K562 (cell line): ENCODE measurements around the gene CCDC47. TPM values are rescaled to one million over a fixed set of nuclear protein-coding genes. Genes with fewer than 3 reads are reported as not detected.

Experiments
- BRF1 ChIP-seq: IDR thresholded peaks from 3 replicates; pipeline ENCODE4 v1.6.1; 2011; ENCODE audit warnings: borderline replicate concordance, mild to moderate bottlenecking; ENCODE audit not compliant: insufficient read length; ENCODE audit errors: extremely low read depth
- CTCF ChIP-seq, 3 experiments: IDR thresholded peaks in 2 of 3; conservative IDR thresholded peaks in 1 of 3; 2 replicates each; pipeline ENCODE4 v1.5.1; 2011 to 2012; ENCODE audit warnings: low read length in 3 of 3, mild to moderate bottlenecking in 3 of 3, control low read depth in 2 of 3, improper control_type of control experiment in 1 of 3, inconsistent platforms in 1 of 3, low read depth in 1 of 3, mixed read lengths in 1 of 3, moderate library complexity in 1 of 3; ENCODE audit not compliant: insufficient read depth in 2 of 3
- ELF2 ChIP-seq: fragments of 250-450 bp; sonication (Bioruptor Pico); IDR thresholded peaks from 2 replicates; pipeline ENCODE4 v1.5.0; 2021; ENCODE audit warnings: mild to moderate bottlenecking
- FIP1L1 ChIP-seq: fragments of 200-400 bp; formaldehyde crosslinking; IDR thresholded peaks from 2 replicates; pipeline ENCODE4 v1.6.1; 2018; ENCODE audit warnings: mild to moderate bottlenecking, low read depth, low read length; ENCODE audit not compliant: poor library complexity, severe bottlenecking
- FOXO4 ChIP-seq: fragments of 450-650 bp; formaldehyde crosslinking; IDR thresholded peaks from 2 replicates; pipeline ENCODE4 v1.4.0; 2020; ENCODE audit warnings: mild to moderate bottlenecking, moderate library complexity
- GATAD2A ChIP-seq: fragments of 450-650 bp; IDR thresholded peaks from 2 replicates; pipeline ENCODE4 v1.6.1; 2017
- HEY1 ChIP-seq: fragments of 250-450 bp; sonication (Bioruptor Pico); IDR thresholded peaks from 2 replicates; pipeline ENCODE4 v1.5.0; 2020; ENCODE audit warnings: mild to moderate bottlenecking, moderate library complexity, borderline replicate concordance
- KLF6 ChIP-seq: fragments of 250-450 bp; sonication (Bioruptor Pico); IDR thresholded peaks from 2 replicates; pipeline ENCODE4 v1.4.0; 2020; ENCODE audit warnings: mild to moderate bottlenecking, moderate library complexity, borderline replicate concordance
- NRF1 ChIP-seq, 2 experiments: fragments of 450-650 bp; IDR thresholded peaks in 1 of 2; conservative IDR thresholded peaks in 1 of 2; 2 replicates each; pipeline ENCODE4 v1.6.1; 2014; ENCODE audit warnings: mild to moderate bottlenecking in 2 of 2
- PCBP1 ChIP-seq: fragments of 200-400 bp; formaldehyde crosslinking; IDR thresholded peaks from 2 replicates; pipeline ENCODE4 v1.6.1; 2018; ENCODE audit warnings: mild to moderate bottlenecking, low read depth, low read length; ENCODE audit not compliant: poor library complexity, severe bottlenecking
- PHF8 ChIP-seq: fragments of 200-600 bp; sonication (generic); IDR thresholded peaks from 2 replicates; pipeline ENCODE4 v1.6.1; 2012; ENCODE audit warnings: mixed run types, mild to moderate bottlenecking, inconsistent platforms, low read length, moderate library complexity, borderline replicate concordance
- SRSF3 ChIP-seq: fragments of 200-400 bp; formaldehyde crosslinking; IDR thresholded peaks from 2 replicates; pipeline ENCODE4 v1.6.1; 2016; ENCODE audit warnings: mild to moderate bottlenecking, low read length, moderate library complexity; ENCODE audit not compliant: insufficient read depth
- VEZF1 ChIP-seq: fragments of 200-800 bp; sonication (Bioruptor generic); IDR thresholded peaks from 2 replicates; pipeline ENCODE4 v1.6.1; 2017; ENCODE audit warnings: missing genetic modification characterization, missing compliant biosample characterization
- XRCC5 ChIP-seq: fragments of 200-400 bp; formaldehyde crosslinking; IDR thresholded peaks from 2 replicates; pipeline ENCODE4 v1.6.1; 2017; ENCODE audit warnings: low read depth, mild to moderate bottlenecking, low read length
- ZBTB43 ChIP-seq: sonication (generic); formaldehyde crosslinking; IDR thresholded peaks from 2 replicates; pipeline ENCODE4 v1.8.0; 2023; ENCODE audit warnings: mild to moderate bottlenecking, missing genetic modification reagents
- ZNF3 ChIP-seq: fragments of 250-450 bp; sonication (Bioruptor Pico); IDR thresholded peaks from 2 replicates; pipeline ENCODE4 v1.5.0; 2021; ENCODE audit warnings: mild to moderate bottlenecking, moderate library complexity
- ZSCAN29 ChIP-seq: fragments of 450-650 bp; IDR thresholded peaks from 2 replicates; pipeline ENCODE4 v1.6.1; 2017
- polyA plus RNA-seq, 8 experiments: library from polyadenylated mRNA; depleted of rRNA in 4 of 8; stranded (reverse) in 5 of 8; unstranded in 3 of 8; fragments of >200 nt; fragmentation: Nextera tagmentation in 2 of 8; fragmentation: Illumina TruSeq in 1 of 8; extraction: Ambion mirVana in 2 of 8; extraction: Trizol in 1 of 8; gene quantifications; 2 replicates each; pipeline versions ENCODE4 v1.2.1 to v1.2.3, GENCODE V29; 2011 to 2014; ENCODE audit warnings: inconsistent platforms in 1 of 8, missing spikeins in 1 of 8
- total RNA-seq, 7 experiments: library from RNA; depleted of rRNA in 6 of 7; stranded (reverse); fragments of >200 nt in 6 of 7; fragmentation: Illumina TruSeq in 2 of 7; extraction: Trizol in 2 of 7; gene quantifications; 2 replicates each; pipeline versions ENCODE4 v1.2.1 to v1.2.3, GENCODE V29; 2011 to 2021; ENCODE audit warnings: low replicate concordance in 1 of 7

Gene CCDC47
- total and polyA plus RNA-seq, 9 of the 15 experiments (the other 6 are each of a cell fraction or from before 2014, with no cell fraction given), result 15.5 to 162 (median 122) TPM

- TF ChIP-seq ELF2 (CRISPR knock-in tag) (no peak), VEZF1 (CRISPR knock-in tag) (no peak), GATAD2A (no peak), BRF1 (no peak), FOXO4 (CRISPR knock-in tag) (no peak), XRCC5 (no peak), PHF8 (no peak), ZSCAN29 (no peak), HEY1 (CRISPR knock-in tag) (no peak), SRSF3 (no peak), CTCF (IDR thresholded peaks at IDR 0.05 in 2 of 3, conservative IDR thresholded peaks at IDR 0.05 in 1 of 3; ENCODE audit: insufficient read depth in 2 of 3, low read depth in 1 of 3, low read length in 3 of 3) (no peak), FIP1L1 (peak; percentile 14), PCBP1 (peak; percentile 37), ZBTB43 (CRISPR knock-in tag) (no peak), NRF1 (conservative IDR thresholded peaks at IDR 0.05 in 1 of 2, IDR thresholded peaks at IDR 0.05 in 1 of 2) (peak; percentile 24 to 29; a peak in 1 of 4 replicates), ZNF3 (no peak), KLF6 (CRISPR knock-in tag) (no peak)
These were observed 74.3 kb downstream of the CCDC47 start (continued) for GRCh38 chr17:63698886-63699637.
